Activated CD4-positive, alpha-beta memory T cell treated with anti-CD3 and anti-CD28 coated beads, Interleukin-2, amount 10 ng/mL, durations not matched to agents 7 days and 5 days (primary cell): ENCODE measurements around the gene CADM1. TPM values are rescaled to one million over a fixed set of nuclear protein-coding genes. Genes with fewer than 3 reads are reported as not detected.

Source experiments
- CTCF ChIA-PET: fragments of 350-600 bp; sonication (Branson Sonifier 250); formaldehyde crosslinking; loops from one replicate; lab custom pipeline; 2021; ENCODE audit warnings: antibody characterized with exemption, inconsistent platforms; lab: Charles Lee
- POLR2A ChIA-PET: fragments of 350-600 bp; sonication (Branson Sonifier 250); formaldehyde crosslinking; loops from one replicate; lab custom pipeline; 2021; ENCODE audit warnings: antibody characterized with exemption; lab: Charles Lee
- DNase-seq: peaks from one replicate; pipeline ENCODE4 v3.0.0-alpha.2; 2020
- H3K27ac Mint-ChIP-seq: one replicate; pipeline ENCODE4 v1.8.0; 2021; ENCODE audit warnings: mild to moderate bottlenecking, mixed read lengths
- H3K27me3 Mint-ChIP-seq: one replicate; pipeline ENCODE4 v1.8.0; 2021; ENCODE audit warnings: mixed read lengths
- H3K36me3 Mint-ChIP-seq: one replicate; pipeline ENCODE4 v1.8.0; 2021; ENCODE audit warnings: low read depth, mixed read lengths
- H3K4me1 Mint-ChIP-seq: one replicate; pipeline ENCODE4 v1.8.0; 2021; ENCODE audit warnings: mixed read lengths
- H3K4me3 Mint-ChIP-seq: one replicate; pipeline ENCODE4 v1.8.0; 2021; ENCODE audit warnings: mild to moderate bottlenecking, mixed read lengths
- H3K9me3 Mint-ChIP-seq: one replicate; pipeline ENCODE4 v1.8.0; 2021; ENCODE audit warnings: mixed read lengths
- total RNA-seq, 2 experiments: library from RNA; stranded (reverse); gene quantifications; one replicate each; pipeline ENCODE4 v1.2.3, GENCODE V29; 2021

Gene CADM1
- total RNA-seq, 2 experiments from 2014 or later, result 1.7 to 2.5 TPM

GRCh38 chr11:115502636-115503082, 1.6 kb downstream of the CADM1 start:
- Mint-ChIP-seq H3K4me1 (peaks cover 7% of the 10 kb centered on the region), H3K4me3 (no peak overlapping the region), H3K9me3 (no peaks in the 10 kb centered on the region), H3K27ac (no peak overlapping the region), H3K27me3 (peaks cover 25% of the 10 kb centered on the region), H3K36me3 (peaks cover 3% of the 10 kb centered on the region)
- DNase-seq, result no peak
- ChIA-PET CTCF (no interaction called here), POLR2A (no interaction called here)

GRCh38 chr11:115501893-115502589, 2.2 kb downstream of the CADM1 start:
- DNase-seq, result no peak
- ChIA-PET CTCF (interaction anchor here (0.7 kb wide), 1 partner anchor 502 kb away, joined by 4 read pairs; no protein-coding TSS in a partner anchor), POLR2A (no interaction called here)
- no peak overlapping the region for H3K4me3 Mint-ChIP-seq
- peaks cover 7% of the 10 kb centered on the region for H3K4me1 Mint-ChIP-seq
- H3K27me3 Mint-ChIP-seq, result peaks cover 25% of the 10 kb centered on the region
- H3K27ac Mint-ChIP-seq, result no peak overlapping the region
- no peaks in the 10 kb centered on the region for H3K9me3 Mint-ChIP-seq
- H3K36me3 Mint-ChIP-seq, result peaks cover 3% of the 10 kb centered on the region

- Mint-ChIP-seq H3K27ac (no peak overlapping the region), H3K9me3 (no peaks in the 10 kb centered on the region), H3K4me3 (no peak overlapping the region), H3K4me1 (peaks cover 7% of the 10 kb centered on the region), H3K27me3 (peaks cover 25% of the 10 kb centered on the region), H3K36me3 (peaks cover 3% of the 10 kb centered on the region)
- POLR2A ChIA-PET, result no interaction called here
- no peak for DNase-seq
- CTCF ChIA-PET, result interaction anchor here (0.7 kb wide), 1 partner anchor 502 kb away, joined by 4 read pairs; no protein-coding TSS in a partner anchor
These were observed 2.7 kb downstream of the CADM1 start for GRCh38 chr11:115501502-115501892.

- ChIA-PET CTCF (no interaction called here), POLR2A (no interaction called here)
- no peak overlapping the region for H3K4me3 Mint-ChIP-seq
These were observed 3.4 kb downstream of the CADM1 start for GRCh38 chr11:115500547-115501501.

GRCh38 chr11:115499891-115500290, 4.3 kb downstream of the CADM1 start:
- POLR2A ChIA-PET, result no interaction called here
- no peak overlapping the region for H3K4me3 Mint-ChIP-seq
- peaks cover 6% of the 10 kb centered on the region for H3K4me1 Mint-ChIP-seq
- no peak overlapping the region for H3K27ac Mint-ChIP-seq
- peaks cover 14% of the 10 kb centered on the region for H3K27me3 Mint-ChIP-seq
- DNase-seq, result no peak
- H3K9me3 Mint-ChIP-seq, result no peaks in the 10 kb centered on the region
- no peaks in the 10 kb centered on the region for H3K36me3 Mint-ChIP-seq
- CTCF ChIA-PET, result no interaction called here

More at GRCh38 chr11:115500547-115501501, 3.4 kb downstream of the CADM1 start:
- no peak overlapping the region for H3K27ac Mint-ChIP-seq
- H3K27me3 Mint-ChIP-seq, result peaks cover 23% of the 10 kb centered on the region
- DNase-seq, result no peak
- no peaks in the 10 kb centered on the region for H3K9me3 Mint-ChIP-seq
- H3K4me1 Mint-ChIP-seq, result peaks cover 7% of the 10 kb centered on the region
- H3K36me3 Mint-ChIP-seq, result peaks cover 3% of the 10 kb centered on the region

GRCh38 chr11:115499241-115499799, 4.9 kb downstream of the CADM1 start:
- ChIA-PET POLR2A (no interaction called here), CTCF (no interaction called here)
- no peaks in the 10 kb centered on the region for H3K36me3 Mint-ChIP-seq
- no peak overlapping the region for H3K4me3 Mint-ChIP-seq
- H3K27ac Mint-ChIP-seq, result no peak overlapping the region
- peaks cover 10% of the 10 kb centered on the region for H3K27me3 Mint-ChIP-seq
- DNase-seq, result no peak
- H3K9me3 Mint-ChIP-seq, result no peaks in the 10 kb centered on the region
- peaks cover 2% of the 10 kb centered on the region for H3K4me1 Mint-ChIP-seq

- Mint-ChIP-seq H3K27me3 (peaks cover 6% of the 10 kb centered on the region), H3K9me3 (no peaks in the 10 kb centered on the region), H3K4me3 (no peak overlapping the region), H3K36me3 (no peaks in the 10 kb centered on the region), H3K4me1 (no peaks in the 10 kb centered on the region), H3K27ac (no peak overlapping the region)
- no peak for DNase-seq
- ChIA-PET POLR2A (no interaction called here), CTCF (no interaction called here)
These were observed 5.9 kb downstream of the CADM1 start for GRCh38 chr11:115498354-115498753.

GRCh38 chr11:115497303-115497702, 6.9 kb downstream of the CADM1 start:
- DNase-seq, result no peak
- H3K36me3 Mint-ChIP-seq, result no peaks in the 10 kb centered on the region
- CTCF ChIA-PET, result no interaction called here
- POLR2A ChIA-PET, result no interaction called here
- H3K9me3 Mint-ChIP-seq, result no peaks in the 10 kb centered on the region
- no peak overlapping the region for H3K27ac Mint-ChIP-seq
- H3K27me3 Mint-ChIP-seq, result peaks cover 6% of the 10 kb centered on the region
- no peaks in the 10 kb centered on the region for H3K4me1 Mint-ChIP-seq
- no peak overlapping the region for H3K4me3 Mint-ChIP-seq

GRCh38 chr11:115496892-115497291, 7.3 kb downstream of the CADM1 start:
- ChIA-PET POLR2A (no interaction called here), CTCF (no interaction called here)
- DNase-seq, result no peak
- Mint-ChIP-seq H3K27me3 (peaks cover 6% of the 10 kb centered on the region), H3K27ac (no peak overlapping the region), H3K9me3 (no peaks in the 10 kb centered on the region), H3K36me3 (no peaks in the 10 kb centered on the region), H3K4me3 (no peak overlapping the region), H3K4me1 (no peaks in the 10 kb centered on the region)

- no peak overlapping the region for H3K4me3 Mint-ChIP-seq
- H3K4me1 Mint-ChIP-seq, result no peaks in the 10 kb centered on the region
- CTCF ChIA-PET, result no interaction called here
- H3K9me3 Mint-ChIP-seq, result no peaks in the 10 kb centered on the region
- POLR2A ChIA-PET, result no interaction called here
- no peak overlapping the region for H3K27ac Mint-ChIP-seq
- H3K36me3 Mint-ChIP-seq, result no peaks in the 10 kb centered on the region
- DNase-seq, result no peak
- H3K27me3 Mint-ChIP-seq, result peaks cover 6% of the 10 kb centered on the region
These were observed 10.3 kb downstream of the CADM1 start for GRCh38 chr11:115493905-115494304.

- Mint-ChIP-seq H3K4me1 (no peaks in the 10 kb centered on the region), H3K27me3 (peaks cover 3% of the 10 kb centered on the region), H3K9me3 (no peaks in the 10 kb centered on the region), H3K36me3 (no peaks in the 10 kb centered on the region), H3K4me3 (no peak overlapping the region), H3K27ac (no peak overlapping the region)
- ChIA-PET POLR2A (no interaction called here), CTCF (no interaction called here)
- no peak for DNase-seq
These were observed 10.7 kb downstream of the CADM1 start for GRCh38 chr11:115493488-115493887.

GRCh38 chr11:115489466-115489865, 14.7 kb downstream of the CADM1 start:
- POLR2A ChIA-PET, result no interaction called here
- Mint-ChIP-seq H3K9me3 (no peaks in the 10 kb centered on the region), H3K27me3 (peaks cover 2% of the 10 kb centered on the region), H3K27ac (no peak overlapping the region), H3K36me3 (no peaks in the 10 kb centered on the region), H3K4me1 (no peaks in the 10 kb centered on the region), H3K4me3 (no peak overlapping the region)
- CTCF ChIA-PET, result no interaction called here
- DNase-seq, result no peak

- ChIA-PET CTCF (no interaction called here), POLR2A (no interaction called here)
- DNase-seq, result no peak
- H3K4me1 Mint-ChIP-seq, result no peaks in the 10 kb centered on the region
- no peak overlapping the region for H3K27ac Mint-ChIP-seq
- no peaks in the 10 kb centered on the region for H3K36me3 Mint-ChIP-seq
- no peak overlapping the region for H3K4me3 Mint-ChIP-seq
- no peaks in the 10 kb centered on the region for H3K9me3 Mint-ChIP-seq
- H3K27me3 Mint-ChIP-seq, result peaks cover 2% of the 10 kb centered on the region
These were observed 15.3 kb downstream of the CADM1 start for GRCh38 chr11:115488945-115489344.
